Karpas-422 (cell line): ENCODE measurements around the gene NSD1. TPM values are rescaled to one million over a fixed set of nuclear protein-coding genes. Genes with fewer than 3 reads are reported as not detected.
"Not testable (repeated sequence)": the region's sequence is repeated elsewhere in the genome, so short reads cannot be mapped to it uniquely, and the experiment has no call there.

Experiments used
- DNase-seq: peaks from one replicate; pipeline ENCODE4 v3.0.0-alpha.2; 2015
- H2AFZ ChIP-seq: fragments of 200-600 bp; sonication (generic); 2 replicates; pipeline ENCODE4 v1.6.1; 2014; ENCODE audit warnings: antibody characterized with exemption, low read length, mixed read lengths
- H3K27ac ChIP-seq: fragments of 200-600 bp; sonication (generic); 2 replicates; pipeline ENCODE4 v1.5.1; 2014; ENCODE audit warnings: mild to moderate bottlenecking, low read length, moderate library complexity
- H3K27me3 ChIP-seq: fragments of 200-600 bp; sonication (generic); 2 replicates; pipeline ENCODE4 v1.6.1; 2014; ENCODE audit warnings: low read length, mixed read lengths
- H3K36me3 ChIP-seq: fragments of 200-600 bp; sonication (generic); 2 replicates; pipeline ENCODE4 v1.6.1; 2014; ENCODE audit warnings: low read length, mixed read lengths; ENCODE audit not compliant: insufficient read depth
- H3K4me1 ChIP-seq: fragments of 200-600 bp; sonication (generic); 2 replicates; pipeline ENCODE4 v1.6.1; 2014; ENCODE audit warnings: mild to moderate bottlenecking, low read length, mixed read lengths
- H3K4me2 ChIP-seq: fragments of 200-600 bp; sonication (generic); 2 replicates; pipeline ENCODE4 v1.6.1; 2014; ENCODE audit warnings: low read length, low read depth, mild to moderate bottlenecking; ENCODE audit not compliant: poor library complexity, severe bottlenecking
- H3K4me3 ChIP-seq: fragments of 200-600 bp; sonication (generic); 2 replicates; pipeline ENCODE4 v1.5.1; 2014; ENCODE audit warnings: mild to moderate bottlenecking, antibody characterized with exemption, low read length, mixed read lengths
- H3K79me2 ChIP-seq: fragments of 200-600 bp; sonication (generic); 2 replicates; pipeline ENCODE4 v1.6.1; 2014; ENCODE audit warnings: mild to moderate bottlenecking, low read length, mixed read lengths
- H3K9ac ChIP-seq: fragments of 200-600 bp; sonication (generic); 2 replicates; pipeline ENCODE4 v1.6.0; 2014; ENCODE audit warnings: low read length
- H3K9me2 ChIP-seq: fragments of 200-600 bp; sonication (generic), shearing (Covaris generic); replicated peaks from 2 replicates; pipeline ENCODE4 v1.6.0; 2014; ENCODE audit warnings: mild to moderate bottlenecking, low read length, moderate library complexity; ENCODE audit not compliant: insufficient read depth
- H3K9me3 ChIP-seq: fragments of 300-700, 200-600 bp; sonication (generic); 2 replicates; pipeline ENCODE4 v1.6.1; 2014; ENCODE audit warnings: low read length, mixed read lengths
- H4K20me1 ChIP-seq: fragments of 200-600 bp; sonication (generic); 2 replicates; pipeline ENCODE4 v1.6.1; 2014; ENCODE audit warnings: mild to moderate bottlenecking, antibody characterized with exemption, low read length, low read depth; ENCODE audit not compliant: insufficient read depth
- total RNA-seq: library from RNA; depleted of rRNA; stranded (reverse); fragments of >200 nt; shearing (Covaris generic); gene quantifications from 2 replicates; pipeline ENCODE4 v1.2.3, GENCODE V29; 2014; ENCODE audit warnings: low replicate concordance

NSD1 gene
- total RNA-seq, 1 experiment from 2014 or later: 70.9 TPM

DNA sequence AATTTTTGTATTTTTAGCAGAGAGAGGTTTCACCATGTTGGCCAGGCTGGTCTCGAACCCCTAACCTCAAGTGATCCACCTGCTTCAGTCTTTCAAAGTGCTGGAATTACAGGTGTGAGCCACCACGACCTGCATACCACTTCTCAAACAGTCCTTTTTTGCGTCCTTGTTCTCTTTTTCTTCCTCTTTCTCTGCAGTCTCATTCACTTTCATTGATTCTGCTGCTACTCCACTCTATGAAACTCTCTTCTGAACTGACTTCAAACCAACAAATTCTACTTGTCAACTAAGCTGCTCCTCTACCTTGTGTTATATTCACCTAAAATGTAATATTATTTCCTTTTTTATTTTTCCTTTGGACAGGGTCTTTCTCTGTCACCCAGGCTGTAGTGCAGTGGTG lies 7.9 kb downstream of the NSD1 start:
- Histone ChIP-seq H3K9me3 (no peaks in the 10 kb centered on the region), H3K9me2 (no peaks in the 10 kb centered on the region), H3K79me2 (peaks cover 94% of the 10 kb centered on the region), H3K36me3 (peaks cover 65% of the 10 kb centered on the region), H3K4me3 (no peak overlapping the region), H2AFZ (no peak overlapping the region), H3K27ac (no peak overlapping the region), H3K4me2 (no peak overlapping the region), H4K20me1 (peaks cover 36% of the 10 kb centered on the region), H3K27me3 (no peaks in the 10 kb centered on the region), H3K4me1 (peaks cover 9% of the 10 kb centered on the region), H3K9ac (no peak overlapping the region)
- no peak for DNase-seq

DNA sequence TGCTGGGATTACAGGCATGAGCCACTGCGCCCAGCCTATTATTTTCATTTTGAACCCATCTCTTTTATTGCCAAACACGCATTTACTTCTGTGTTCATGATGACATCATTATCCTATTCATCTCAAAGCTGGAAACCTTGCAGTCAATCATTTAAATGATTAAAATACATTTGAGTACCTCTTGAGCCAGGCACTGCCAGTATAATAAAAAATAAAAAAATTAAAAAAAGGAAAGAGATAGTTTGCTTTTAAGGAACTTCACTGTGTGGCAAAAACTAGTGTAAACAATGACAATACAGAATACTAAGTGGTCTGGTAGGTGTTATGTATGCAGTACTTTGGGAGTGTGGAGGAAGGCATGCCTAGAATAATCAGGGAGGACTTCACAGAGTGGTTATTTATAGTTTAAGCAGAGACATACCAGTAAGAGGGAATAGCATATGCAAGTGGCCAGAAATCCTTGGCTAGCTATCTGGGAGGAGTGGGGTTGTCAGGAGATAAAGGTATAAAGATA lies 8.6 kb downstream of the NSD1 start:
- Histone ChIP-seq H4K20me1 (peaks cover 33% of the 10 kb centered on the region), H3K9ac (no peak overlapping the region), H3K36me3 (peaks cover 59% of the 10 kb centered on the region), H3K4me2 (no peak overlapping the region), H3K27me3 (no peaks in the 10 kb centered on the region), H2AFZ (no peak overlapping the region), H3K4me1 (peaks cover 2% of the 10 kb centered on the region; the same call in 1 of the 2 replicates), H3K4me3 (no peak overlapping the region), H3K27ac (no peak overlapping the region), H3K9me3 (no peaks in the 10 kb centered on the region), H3K79me2 (peaks cover 93% of the 10 kb centered on the region), H3K9me2 (no peaks in the 10 kb centered on the region)
- DNase-seq: no peak

DNA sequence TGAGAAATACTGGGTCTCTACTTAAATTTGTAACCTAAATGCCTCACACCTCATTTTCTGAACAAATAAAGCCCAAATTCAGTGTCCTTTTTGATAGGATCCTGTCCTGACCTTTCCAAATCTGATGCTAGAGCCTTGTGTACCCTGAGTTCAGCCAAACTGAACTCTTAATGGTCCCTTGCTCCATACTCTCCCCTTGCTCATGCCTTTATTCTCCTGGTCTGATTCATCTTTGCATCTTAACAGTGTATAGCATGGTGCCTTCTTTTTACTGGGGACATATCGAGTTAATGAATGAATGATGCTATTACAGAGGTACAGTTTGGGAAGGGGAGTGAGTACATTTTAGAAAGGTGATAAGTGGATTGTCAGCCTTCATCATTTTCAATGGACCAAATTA lies 9.2 kb downstream of the NSD1 start:
- H3K36me3 ChIP-seq: peaks cover 54% of the 10 kb centered on the region
- H3K27ac ChIP-seq: no peak overlapping the region
- peaks cover 32% of the 10 kb centered on the region for H4K20me1 ChIP-seq
- H3K4me3 ChIP-seq: no peak overlapping the region
- no peaks in the 10 kb centered on the region for H3K4me1 ChIP-seq
- H3K4me2 ChIP-seq: no peak overlapping the region
- H3K9ac ChIP-seq: no peak overlapping the region
- H3K9me2 ChIP-seq: no peaks in the 10 kb centered on the region
- H3K79me2 ChIP-seq: peaks cover 93% of the 10 kb centered on the region
- no peak for DNase-seq
- no peaks in the 10 kb centered on the region for H3K27me3 ChIP-seq
- H2AFZ ChIP-seq: no peak overlapping the region
- no peaks in the 10 kb centered on the region for H3K9me3 ChIP-seq

DNA sequence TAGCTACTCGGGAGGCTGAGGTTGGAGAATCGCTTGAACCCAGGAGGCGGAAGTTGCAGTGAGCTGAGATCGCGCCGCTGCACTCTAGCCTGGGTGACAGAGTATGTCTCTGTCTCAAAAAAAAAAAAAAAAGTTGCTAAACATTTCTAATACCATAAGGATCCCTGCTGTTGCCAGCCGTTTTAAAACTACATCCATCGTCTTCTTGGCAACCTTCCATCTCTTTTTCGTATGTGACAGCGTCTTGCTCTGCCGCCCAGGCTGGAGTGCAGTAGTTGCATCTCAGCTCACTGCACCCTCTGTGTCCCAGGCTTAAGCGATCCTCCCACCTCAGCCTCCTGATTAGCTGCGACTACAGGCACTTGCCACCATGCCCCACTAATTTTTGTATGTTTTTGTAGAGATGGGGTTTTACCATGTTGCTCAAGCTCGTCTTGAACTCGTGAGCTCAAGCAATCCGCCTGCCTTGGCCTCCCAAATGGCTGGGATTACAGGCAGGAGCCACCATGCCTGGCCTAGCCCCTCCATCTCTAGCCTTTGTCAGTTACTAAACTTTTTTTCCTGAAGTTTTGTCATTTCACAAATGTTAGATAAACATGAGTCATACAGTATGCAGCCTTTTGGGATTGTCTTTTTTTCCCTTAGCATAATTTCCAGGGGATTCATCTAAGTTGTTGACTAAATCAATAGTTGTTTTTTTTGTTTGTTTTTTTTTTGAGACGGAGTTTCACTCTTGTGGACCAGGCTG lies 13.5 kb downstream of the NSD1 start:
- peaks cover 92% of the 10 kb centered on the region for H3K79me2 ChIP-seq
- H3K4me2 ChIP-seq: no peak overlapping the region
- peaks cover 54% of the 10 kb centered on the region for H3K36me3 ChIP-seq
- H3K9me2 ChIP-seq: no peaks in the 10 kb centered on the region
- H3K9ac ChIP-seq: no peak overlapping the region
- no peak for DNase-seq
- H3K9me3 ChIP-seq: no peaks in the 10 kb centered on the region
- no peak overlapping the region for H3K27ac ChIP-seq
- H3K27me3 ChIP-seq: no peaks in the 10 kb centered on the region
- no peaks in the 10 kb centered on the region for H3K4me1 ChIP-seq
- H4K20me1 ChIP-seq: peaks cover 22% of the 10 kb centered on the region
- no peak overlapping the region for H3K4me3 ChIP-seq
- H2AFZ ChIP-seq: no peak overlapping the region

DNA sequence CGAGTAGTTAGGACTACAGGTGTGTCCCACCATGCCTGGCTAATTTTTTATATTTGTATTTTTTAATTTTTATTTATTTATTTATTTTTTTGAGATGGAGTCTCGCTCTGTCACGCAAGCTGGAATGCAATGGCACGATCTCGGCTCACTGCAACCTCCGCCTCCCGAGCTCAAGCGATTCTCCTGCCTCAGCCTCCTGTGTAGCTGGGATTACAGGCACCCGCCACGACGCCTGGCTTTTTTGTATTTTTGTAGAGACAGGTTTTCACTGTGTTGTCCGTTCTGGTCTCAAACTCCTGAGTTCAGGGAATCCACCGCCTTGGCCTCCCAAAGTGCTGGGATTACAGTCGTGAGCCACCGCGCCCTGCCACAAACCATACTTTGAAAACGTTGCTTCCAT lies 16.5 kb downstream of the NSD1 start:
- not testable (repeated sequence) for H2AFZ ChIP-seq, H3K9me3 ChIP-seq, H3K27ac ChIP-seq, DNase-seq, H3K27me3 ChIP-seq, H3K9me2 ChIP-seq, H3K4me1 ChIP-seq, H3K4me2 ChIP-seq, H3K9ac ChIP-seq, H3K4me3 ChIP-seq
- H3K36me3 ChIP-seq: peaks cover 41% of the 10 kb centered on the region
- peaks cover 90% of the 10 kb centered on the region for H3K79me2 ChIP-seq
- peaks cover 15% of the 10 kb centered on the region; the same call in 1 of the 2 replicates for H4K20me1 ChIP-seq

DNA sequence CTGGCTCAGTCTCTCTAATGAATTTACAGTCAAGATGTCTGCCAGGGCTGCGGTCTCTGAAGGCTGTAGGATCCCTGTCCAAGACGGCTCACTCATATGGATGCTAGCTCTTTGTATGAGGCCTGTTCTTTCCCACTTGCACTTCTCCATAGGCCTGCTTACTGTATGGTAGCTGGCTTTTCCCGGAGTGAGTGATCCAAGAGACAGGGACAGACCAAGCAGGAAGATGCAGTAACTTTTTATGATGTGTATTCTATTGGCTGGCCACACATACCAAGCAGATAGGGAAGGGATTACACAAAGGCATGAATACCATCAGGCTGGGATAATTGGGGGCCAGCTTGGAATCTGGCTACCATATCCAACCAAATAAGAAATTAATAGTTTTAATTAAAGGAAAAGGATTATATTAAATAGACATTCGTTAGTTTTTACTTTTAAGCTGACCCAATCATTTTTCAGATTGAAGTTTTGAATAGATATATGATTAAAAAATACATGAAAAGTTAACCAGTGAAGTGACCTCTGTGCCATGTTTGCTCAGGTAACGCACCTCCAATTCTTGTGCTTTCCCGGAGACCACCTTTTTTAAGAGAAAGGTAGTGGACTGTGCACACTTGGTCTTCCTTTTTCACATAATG lies 20.6 kb downstream of the NSD1 start:
- Histone ChIP-seq H3K9ac (no peak overlapping the region), H3K36me3 (peaks cover 31% of the 10 kb centered on the region), H3K4me1 (peaks cover 9% of the 10 kb centered on the region), H3K4me3 (no peak overlapping the region), H4K20me1 (peaks cover 12% of the 10 kb centered on the region; the same call in 1 of the 2 replicates), H2AFZ (no peak overlapping the region), H3K79me2 (peaks cover 92% of the 10 kb centered on the region), H3K9me3 (no peaks in the 10 kb centered on the region), H3K4me2 (no peak overlapping the region), H3K27me3 (no peaks in the 10 kb centered on the region), H3K27ac (no peak overlapping the region), H3K9me2 (no peaks in the 10 kb centered on the region)
- DNase-seq: no peak

DNA sequence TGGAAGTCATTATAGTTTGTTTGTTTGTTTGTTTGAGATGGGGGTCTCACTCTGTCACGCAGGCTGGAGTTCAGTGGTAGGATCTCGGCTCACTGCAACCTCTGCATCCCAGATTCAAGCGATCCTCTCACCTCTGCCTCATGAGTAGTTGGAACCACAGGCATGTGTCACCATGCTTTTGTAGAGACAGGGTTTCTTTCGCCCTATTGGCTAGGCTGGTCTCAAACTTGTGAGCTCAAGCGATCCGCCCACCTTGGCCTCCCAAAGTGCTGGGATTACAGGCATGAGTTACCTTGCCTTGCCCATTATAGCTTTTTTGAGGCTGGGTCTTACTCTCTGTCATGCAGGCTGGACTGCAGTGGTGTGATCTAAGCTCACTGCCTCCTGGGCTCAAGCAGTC lies 28.8 kb downstream of the NSD1 start:
- Histone ChIP-seq H3K79me2 (peaks cover 96% of the 10 kb centered on the region), H4K20me1 (0 out of 2 replicates have a peak, but pooled peaks cover 3% of the 10 kb centered on the region), H3K27me3 (no peaks in the 10 kb centered on the region), H3K36me3 (peaks cover 21% of the 10 kb centered on the region; the same call in 1 of the 2 replicates), H3K9ac (no peak overlapping the region), H3K27ac (no peak overlapping the region), H3K4me2 (no peak overlapping the region), H3K9me2 (no peaks in the 10 kb centered on the region), H3K4me3 (no peak overlapping the region), H3K4me1 (peaks cover 7% of the 10 kb centered on the region), H2AFZ (no peak overlapping the region), H3K9me3 (no peaks in the 10 kb centered on the region)
- no peak for DNase-seq

DNA sequence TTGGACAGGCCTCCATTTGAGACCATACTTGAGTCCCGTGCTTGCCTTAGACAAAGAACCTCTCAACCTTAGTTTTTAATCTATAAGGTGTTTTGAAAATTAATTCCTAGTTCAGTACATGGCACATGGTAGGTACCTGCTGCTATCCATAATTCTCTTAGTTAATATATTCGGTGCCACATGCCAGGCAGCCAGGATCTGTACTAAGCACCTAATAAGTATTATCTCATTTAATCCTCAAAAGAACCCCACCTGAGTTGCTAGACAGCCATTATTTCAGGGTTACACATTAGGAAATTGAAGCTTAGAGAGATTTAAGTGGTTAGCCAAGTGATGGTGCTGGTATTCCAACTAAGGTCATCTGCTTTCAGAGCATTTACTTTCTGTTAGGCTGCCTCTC lies 29.9 kb downstream of the NSD1 start:
- Histone ChIP-seq H3K79me2 (peaks cover 96% of the 10 kb centered on the region), H3K9me3 (no peaks in the 10 kb centered on the region), H3K4me3 (no peak overlapping the region), H2AFZ (no peak overlapping the region), H4K20me1 (0 out of 2 replicates have a peak, but pooled peaks cover 8% of the 10 kb centered on the region), H3K9me2 (no peaks in the 10 kb centered on the region), H3K4me2 (no peak overlapping the region), H3K9ac (no peak overlapping the region), H3K27me3 (no peaks in the 10 kb centered on the region), H3K36me3 (peaks cover 26% of the 10 kb centered on the region; the same call in 1 of the 2 replicates), H3K4me1 (no peaks in the 10 kb centered on the region), H3K27ac (no peak overlapping the region)
- DNase-seq: no peak
